Measurements from ENCODE around the gene RAB10. TPM values are rescaled to one million over a fixed set of nuclear protein-coding genes. Genes with fewer than 3 reads are reported as not detected.
A peak's percentile ranks its signal among the peaks of the same experiment; 100 is the strongest.

Gene RAB10
- total and polyA plus RNA-seq, 2 experiments from 2014 or later: 86.7 to 151 TPM

GRCh38 chr2:26067186-26067974 is 33.5 kb downstream of the RAB10 start:
- no peaks in the 10 kb centered on the region for H3K9me2 ChIP-seq (ENCODE audit: insufficient read depth)

GRCh38 chr2:26067980-26068507 is 34.2 kb downstream of the RAB10 start:
- peaks cover 9% of the 10 kb centered on the region; the same call in 1 of the 2 replicates for H3K36me3 ChIP-seq (ENCODE audit: low read depth)
- H3F3A ChIP-seq (ENCODE audit: insufficient read depth): peaks cover 47% of the 10 kb centered on the region
- WGBS, 2 experiments (ENCODE audit: low coverage in 1 of 2, low lambda C conversion rate in 2 of 2, missing lambda C conversion rate in 2 of 2): 69 to 71% methylated on average over 3 of the region's 3 CpGs
- no peaks in the 10 kb centered on the region for H3K27me3 ChIP-seq (replicated peaks; ENCODE audit: insufficient read depth)
- H2AFZ ChIP-seq: no peak overlapping the region
- no peak overlapping the region for H3K9ac ChIP-seq
- H3K79me2 ChIP-seq (ENCODE audit: insufficient read depth): peaks cover 98% of the 10 kb centered on the region
- TF ChIP-seq EZH2phosphoT487 (IDR thresholded peaks at IDR 0.05; ENCODE audit: insufficient read depth, low read depth): no peak
- no peak for TF ChIP-seq EZH2 (IDR thresholded peaks at IDR 0.05; ENCODE audit: insufficient read depth, poor library complexity, severe bottlenecking)
- H3K9me3 ChIP-seq (ENCODE audit: low read depth): no peaks in the 10 kb centered on the region
- H3K27ac ChIP-seq: peak overlapping the region; percentile 60
- H3K4me1 ChIP-seq (ENCODE audit: insufficient read depth): peaks cover 21% of the 10 kb centered on the region
- H4K20me1 ChIP-seq (ENCODE audit: insufficient read depth): peaks cover 6% of the 10 kb centered on the region; the same call in 1 of the 2 replicates
- no peaks in the 10 kb centered on the region for H3K9me2 ChIP-seq (ENCODE audit: insufficient read depth)
- peak overlapping the region; percentile 84 for H3K4me2 ChIP-seq (ENCODE audit: unreplicated experiment)
- DNase-seq: no peak
- peak overlapping the region; percentile 30; the same call in 1 of the 2 replicates for H3K4me3 ChIP-seq
- in situ Hi-C loops (cut with MboI): no loop called here

More at GRCh38 chr2:26067186-26067974, 33.5 kb downstream of the RAB10 start:
- H3K27me3 ChIP-seq (replicated peaks; ENCODE audit: insufficient read depth): no peaks in the 10 kb centered on the region
- TF ChIP-seq EZH2phosphoT487 (IDR thresholded peaks at IDR 0.05; ENCODE audit: insufficient read depth, low read depth) (no peak), EZH2 (IDR thresholded peaks at IDR 0.05; ENCODE audit: insufficient read depth, poor library complexity, severe bottlenecking) (no peak)
- H3K4me3 ChIP-seq: no peak overlapping the region
- no peaks in the 10 kb centered on the region for H3K9me3 ChIP-seq (ENCODE audit: low read depth)
- H4K20me1 ChIP-seq (ENCODE audit: insufficient read depth): peaks cover 4% of the 10 kb centered on the region; the same call in 1 of the 2 replicates
- H3F3A ChIP-seq (ENCODE audit: insufficient read depth): peaks cover 47% of the 10 kb centered on the region
- H3K4me2 ChIP-seq (ENCODE audit: unreplicated experiment): no peak overlapping the region
- peaks cover 98% of the 10 kb centered on the region for H3K79me2 ChIP-seq (ENCODE audit: insufficient read depth)
- DNase-seq: no peak
- WGBS, 2 experiments (ENCODE audit: low coverage in 1 of 2, low lambda C conversion rate in 2 of 2, missing lambda C conversion rate in 2 of 2): 95 to 100% methylated on average over 1 of the region's 1 CpG
- H3K36me3 ChIP-seq (ENCODE audit: low read depth): peaks cover 9% of the 10 kb centered on the region; the same call in 1 of the 2 replicates
- H3K9ac ChIP-seq: no peak overlapping the region
- in situ Hi-C loops (cut with MboI): no loop called here
- H3K4me1 ChIP-seq (ENCODE audit: insufficient read depth): peaks cover 15% of the 10 kb centered on the region
- no peak overlapping the region for H2AFZ ChIP-seq
- no peak overlapping the region for H3K27ac ChIP-seq

- 1 to 3% methylated on average over 4 of the region's 4 CpGs for WGBS, 2 experiments (ENCODE audit: low coverage in 1 of 2, low lambda C conversion rate in 2 of 2, missing lambda C conversion rate in 2 of 2)
- H2AFZ ChIP-seq: no peak overlapping the region
- peak overlapping the region; percentile 46 for H3K4me3 ChIP-seq
- H3K27me3 ChIP-seq (replicated peaks; ENCODE audit: insufficient read depth): no peaks in the 10 kb centered on the region
- H3K9me2 ChIP-seq (ENCODE audit: insufficient read depth): no peaks in the 10 kb centered on the region
- peaks cover 6% of the 10 kb centered on the region; the same call in 1 of the 2 replicates for H3K36me3 ChIP-seq (ENCODE audit: low read depth)
- peak overlapping the region; percentile 31 for H3K9ac ChIP-seq
- TF ChIP-seq EZH2 (IDR thresholded peaks at IDR 0.05; ENCODE audit: insufficient read depth, poor library complexity, severe bottlenecking) (no peak), EZH2phosphoT487 (IDR thresholded peaks at IDR 0.05; ENCODE audit: insufficient read depth, low read depth) (no peak)
- peaks cover 22% of the 10 kb centered on the region for H3K4me1 ChIP-seq (ENCODE audit: insufficient read depth)
- DNase-seq: peak; percentile 91
- H3K9me3 ChIP-seq (ENCODE audit: low read depth): no peaks in the 10 kb centered on the region
- H3K4me2 ChIP-seq (ENCODE audit: unreplicated experiment): peak overlapping the region; percentile 84
- H3K27ac ChIP-seq: peak overlapping the region; percentile 60
- peaks cover 47% of the 10 kb centered on the region for H3F3A ChIP-seq (ENCODE audit: insufficient read depth)
- peaks cover 13% of the 10 kb centered on the region; the same call in 1 of the 2 replicates for H4K20me1 ChIP-seq (ENCODE audit: insufficient read depth)
- in situ Hi-C loops (cut with MboI): no loop called here
- peaks cover 98% of the 10 kb centered on the region for H3K79me2 ChIP-seq (ENCODE audit: insufficient read depth)
These were observed 34.9 kb downstream of the RAB10 start for GRCh38 chr2:26068602-26069298.

GRCh38 chr2:26070730-26071129 is 36.8 kb downstream of the RAB10 start:
- Histone ChIP-seq H2AFZ (no peak overlapping the region), H3K36me3 (ENCODE audit: low read depth) (0 out of 2 replicates have a peak, but pooled peaks cover 3% of the 10 kb centered on the region), H3K9me3 (ENCODE audit: low read depth) (no peaks in the 10 kb centered on the region), H3K4me3 (no peak overlapping the region), H3K9ac (no peak overlapping the region), H4K20me1 (ENCODE audit: insufficient read depth) (peaks cover 18% of the 10 kb centered on the region; the same call in 1 of the 2 replicates), H3K4me2 (ENCODE audit: unreplicated experiment) (no peak overlapping the region), H3K9me2 (ENCODE audit: insufficient read depth) (no peaks in the 10 kb centered on the region), H3K27ac (no peak overlapping the region), H3F3A (ENCODE audit: insufficient read depth) (peaks cover 41% of the 10 kb centered on the region), H3K4me1 (ENCODE audit: insufficient read depth) (peaks cover 22% of the 10 kb centered on the region), H3K79me2 (ENCODE audit: insufficient read depth) (peaks cover 98% of the 10 kb centered on the region), H3K27me3 (replicated peaks; ENCODE audit: insufficient read depth) (no peaks in the 10 kb centered on the region)
- no peak for DNase-seq
- in situ Hi-C loops (cut with MboI): no loop called here
- no peak for TF ChIP-seq EZH2 (IDR thresholded peaks at IDR 0.05; ENCODE audit: insufficient read depth, poor library complexity, severe bottlenecking)
- TF ChIP-seq EZH2phosphoT487 (IDR thresholded peaks at IDR 0.05; ENCODE audit: insufficient read depth, low read depth): no peak
